Dendritic cell treated with granulocyte-macrophage colony-stimulating factor and Interleukin-4, amounts not matched to agents 40 ng/mL and 50 ng/mL, for 4 days (primary cell): Measurements from ENCODE around the gene PDIA5.

Experiments used
- H3K27ac Mint-ChIP-seq: one replicate; pipeline ENCODE4 v1.8.0; 2022; ENCODE audit warnings: mild to moderate bottlenecking, mixed read lengths
- H3K27me3 Mint-ChIP-seq: one replicate; pipeline ENCODE4 v1.8.0; 2022; ENCODE audit warnings: mild to moderate bottlenecking, mixed read lengths
- H3K36me3 Mint-ChIP-seq: one replicate; pipeline ENCODE4 v1.8.0; 2022; ENCODE audit warnings: low read depth, mixed read lengths
- H3K4me1 Mint-ChIP-seq: one replicate; pipeline ENCODE4 v1.8.0; 2022; ENCODE audit warnings: low read depth, mixed read lengths
- H3K4me3 Mint-ChIP-seq: one replicate; pipeline ENCODE4 v1.8.0; 2022; ENCODE audit warnings: mild to moderate bottlenecking, moderate library complexity, mixed read lengths
- H3K9me3 Mint-ChIP-seq: one replicate; pipeline ENCODE4 v1.8.0; 2022; ENCODE audit warnings: mixed read lengths
- intact Hi-C: fragments of 100-400 bp; cut with micrococcal nuclease; formaldehyde crosslinking; loops from one replicate; pipeline ENCODE4 v1.15.0; 2022

PDIA5 gene

GRCh38 chr3:123119388-123119787 is 52.6 kb downstream of the PDIA5 start:
- Mint-ChIP-seq H3K27ac (no peak overlapping the region), H3K36me3 (peaks cover 77% of the 10 kb centered on the region), H3K4me3 (no peak overlapping the region), H3K27me3 (no peaks in the 10 kb centered on the region), H3K9me3 (no peaks in the 10 kb centered on the region), H3K4me1 (peaks cover 5% of the 10 kb centered on the region)
- intact Hi-C loops = no loop called here

DNA sequence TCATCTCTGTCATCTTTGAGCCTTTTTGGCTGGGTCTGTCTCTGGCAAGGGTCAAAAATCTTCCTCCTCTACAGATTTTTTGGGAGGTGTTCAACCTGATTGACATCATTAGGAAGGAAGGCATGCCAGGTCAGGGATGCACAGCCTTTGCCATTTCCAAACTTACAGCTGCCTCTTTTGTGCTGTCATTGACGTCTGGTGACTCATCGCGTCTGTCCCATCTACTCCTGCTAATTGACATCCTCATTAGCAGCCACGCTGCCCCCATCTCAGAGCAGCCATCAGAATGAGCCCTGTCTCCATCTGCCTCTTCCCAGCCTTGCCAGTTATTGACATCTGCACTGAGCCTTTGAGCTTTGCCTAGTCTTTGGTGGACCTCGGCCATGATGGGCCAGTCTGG is 53.0 kb downstream of the PDIA5 start:
- intact Hi-C loops = no loop called here
- H3K4me3 Mint-ChIP-seq = no peak overlapping the region
- H3K27me3 Mint-ChIP-seq = no peaks in the 10 kb centered on the region
- H3K4me1 Mint-ChIP-seq = peaks cover 5% of the 10 kb centered on the region
- no peak overlapping the region for H3K27ac Mint-ChIP-seq
- H3K36me3 Mint-ChIP-seq = peaks cover 77% of the 10 kb centered on the region
- H3K9me3 Mint-ChIP-seq = no peaks in the 10 kb centered on the region

DNA sequence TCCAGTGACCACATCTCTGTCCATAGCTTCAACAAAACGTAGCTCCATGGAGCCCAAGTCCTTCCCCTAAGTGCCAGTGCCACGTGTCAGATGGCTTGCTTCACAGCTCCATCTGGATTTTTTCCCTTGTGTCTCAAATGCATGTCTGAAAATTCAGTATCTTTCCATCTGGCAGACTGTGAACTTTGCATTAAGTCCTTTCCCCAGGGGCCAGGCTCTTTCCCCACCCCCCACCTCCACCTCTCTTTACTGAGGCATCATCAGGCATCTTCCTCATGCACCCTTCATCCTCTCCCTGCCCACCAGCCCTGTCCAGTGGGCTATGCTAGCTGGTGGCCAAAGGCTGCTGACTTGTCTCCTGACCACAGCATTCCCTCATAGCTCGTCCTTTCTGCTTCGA is 53.7 kb downstream of the PDIA5 start:
- Mint-ChIP-seq H3K36me3 (peaks cover 77% of the 10 kb centered on the region), H3K27ac (no peak overlapping the region), H3K9me3 (no peaks in the 10 kb centered on the region), H3K27me3 (no peaks in the 10 kb centered on the region), H3K4me1 (peaks cover 5% of the 10 kb centered on the region), H3K4me3 (no peak overlapping the region)
- intact Hi-C loops = no loop called here

- H3K36me3 Mint-ChIP-seq = peaks cover 63% of the 10 kb centered on the region
- no peak overlapping the region for H3K27ac Mint-ChIP-seq
- intact Hi-C loops = no loop called here
- H3K4me1 Mint-ChIP-seq = peaks cover 5% of the 10 kb centered on the region
- H3K9me3 Mint-ChIP-seq = no peaks in the 10 kb centered on the region
- H3K27me3 Mint-ChIP-seq = no peaks in the 10 kb centered on the region
- H3K4me3 Mint-ChIP-seq = no peak overlapping the region
Observed at GRCh38 chr3:123122057-123122456, 55.2 kb downstream of the PDIA5 start.

GRCh38 chr3:123122525-123123315 is 55.9 kb downstream of the PDIA5 start:
- no peaks in the 10 kb centered on the region for H3K9me3 Mint-ChIP-seq
- peaks cover 5% of the 10 kb centered on the region for H3K4me1 Mint-ChIP-seq
- peaks cover 58% of the 10 kb centered on the region for H3K36me3 Mint-ChIP-seq
- no peak overlapping the region for H3K4me3 Mint-ChIP-seq
- intact Hi-C loops = no loop called here
- H3K27me3 Mint-ChIP-seq = no peaks in the 10 kb centered on the region
- H3K27ac Mint-ChIP-seq = no peak overlapping the region

GRCh38 chr3:123123716-123124616 is 57.1 kb downstream of the PDIA5 start:
- Mint-ChIP-seq H3K36me3 (peaks cover 59% of the 10 kb centered on the region), H3K27me3 (no peaks in the 10 kb centered on the region), H3K4me1 (peaks cover 5% of the 10 kb centered on the region), H3K27ac (no peak overlapping the region), H3K9me3 (no peaks in the 10 kb centered on the region), H3K4me3 (no peak overlapping the region)
- intact Hi-C loops = no loop called here

DNA sequence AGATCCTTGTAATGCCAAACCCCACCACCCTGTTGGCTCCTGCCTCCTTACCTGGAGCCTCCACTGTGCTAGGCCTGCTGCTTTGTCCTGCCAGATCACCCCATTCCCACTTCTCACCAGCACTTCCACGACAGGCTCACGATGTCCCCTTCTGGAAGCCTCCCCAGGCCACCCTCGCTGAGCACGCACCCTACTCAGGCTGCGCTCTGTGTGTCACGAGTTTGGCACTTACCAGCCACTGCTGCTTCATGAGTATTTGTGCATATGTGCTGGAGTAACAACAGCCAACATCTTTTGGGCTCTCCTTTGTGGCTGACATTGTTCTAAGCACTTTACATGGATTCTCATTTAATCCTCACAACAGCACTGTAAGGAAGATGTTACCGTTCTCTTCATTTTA is 58.1 kb downstream of the PDIA5 start:
- H3K4me3 Mint-ChIP-seq = no peak overlapping the region
- H3K27me3 Mint-ChIP-seq = no peaks in the 10 kb centered on the region
- peaks cover 5% of the 10 kb centered on the region for H3K4me1 Mint-ChIP-seq
- peaks cover 57% of the 10 kb centered on the region for H3K36me3 Mint-ChIP-seq
- intact Hi-C loops = no loop called here
- H3K9me3 Mint-ChIP-seq = no peaks in the 10 kb centered on the region
- no peak overlapping the region for H3K27ac Mint-ChIP-seq

GRCh38 chr3:123126031-123126430 is 59.2 kb downstream of the PDIA5 start:
- H3K27me3 Mint-ChIP-seq = no peaks in the 10 kb centered on the region
- no peak overlapping the region for H3K4me3 Mint-ChIP-seq

GRCh38 chr3:123126653-123127052 is 59.8 kb downstream of the PDIA5 start:
- Mint-ChIP-seq H3K4me3 (no peak overlapping the region), H3K27me3 (no peaks in the 10 kb centered on the region), H3K36me3 (peaks cover 44% of the 10 kb centered on the region), H3K27ac (no peak overlapping the region), H3K9me3 (no peaks in the 10 kb centered on the region), H3K4me1 (peaks cover 5% of the 10 kb centered on the region)
- intact Hi-C loops = no loop called here

More at GRCh38 chr3:123126031-123126430, 59.2 kb downstream of the PDIA5 start:
- intact Hi-C loops = no loop called here
- Mint-ChIP-seq H3K27ac (no peak overlapping the region), H3K4me1 (peaks cover 5% of the 10 kb centered on the region), H3K36me3 (peaks cover 46% of the 10 kb centered on the region), H3K9me3 (no peaks in the 10 kb centered on the region)

- Mint-ChIP-seq H3K4me3 (no peak overlapping the region), H3K27ac (no peak overlapping the region), H3K27me3 (no peaks in the 10 kb centered on the region), H3K9me3 (no peaks in the 10 kb centered on the region), H3K36me3 (peaks cover 33% of the 10 kb centered on the region), H3K4me1 (peaks cover 3% of the 10 kb centered on the region)
- intact Hi-C loops = no loop called here
Observed at GRCh38 chr3:123129092-123129491, 62.3 kb downstream of the PDIA5 start.

GRCh38 chr3:123129532-123129931 is 62.7 kb downstream of the PDIA5 start:
- Mint-ChIP-seq H3K9me3 (no peaks in the 10 kb centered on the region), H3K27me3 (no peaks in the 10 kb centered on the region), H3K4me3 (no peak overlapping the region), H3K27ac (no peak overlapping the region), H3K36me3 (peaks cover 33% of the 10 kb centered on the region), H3K4me1 (no peaks in the 10 kb centered on the region)
- intact Hi-C loops = no loop called here

DNA sequence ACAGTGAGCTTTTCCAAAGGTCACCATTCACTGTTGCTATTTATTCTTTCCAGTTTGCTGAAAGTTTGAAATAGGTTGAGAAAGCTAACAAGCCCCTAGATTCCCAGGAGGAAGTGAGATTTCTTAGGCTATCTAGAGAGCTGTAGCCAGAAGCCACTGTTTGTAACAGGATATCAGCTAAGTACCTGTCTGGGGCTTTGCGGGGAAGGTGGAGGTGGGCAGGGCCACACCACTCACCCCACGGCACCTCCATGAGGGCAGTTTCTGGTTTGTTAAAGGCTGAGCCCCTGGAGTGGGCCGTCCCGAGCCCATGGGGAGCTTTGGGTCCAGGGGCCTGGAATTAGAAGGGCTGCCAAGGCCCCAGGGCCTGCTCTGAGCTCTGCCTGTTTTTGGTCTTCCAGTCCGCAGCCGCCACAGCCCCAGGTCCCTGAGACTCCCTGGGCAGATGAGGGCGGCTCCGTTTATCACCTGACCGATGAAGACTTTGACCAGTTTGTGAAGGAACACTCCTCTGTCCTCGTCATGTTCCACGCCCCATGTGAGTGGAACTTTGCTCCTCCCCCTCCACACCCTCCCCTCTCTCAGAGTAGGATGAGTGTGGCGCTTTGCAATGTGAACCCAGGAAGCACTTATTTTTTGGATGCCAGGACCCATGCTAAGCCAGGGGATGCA is 63.4 kb downstream of the PDIA5 start:
- no peaks in the 10 kb centered on the region for H3K27me3 Mint-ChIP-seq
- no peaks in the 10 kb centered on the region for H3K4me1 Mint-ChIP-seq
- H3K9me3 Mint-ChIP-seq = no peaks in the 10 kb centered on the region
- no peak overlapping the region for H3K4me3 Mint-ChIP-seq
- intact Hi-C loops = no loop called here
- H3K27ac Mint-ChIP-seq = no peak overlapping the region
- H3K36me3 Mint-ChIP-seq = peaks cover 33% of the 10 kb centered on the region

DNA sequence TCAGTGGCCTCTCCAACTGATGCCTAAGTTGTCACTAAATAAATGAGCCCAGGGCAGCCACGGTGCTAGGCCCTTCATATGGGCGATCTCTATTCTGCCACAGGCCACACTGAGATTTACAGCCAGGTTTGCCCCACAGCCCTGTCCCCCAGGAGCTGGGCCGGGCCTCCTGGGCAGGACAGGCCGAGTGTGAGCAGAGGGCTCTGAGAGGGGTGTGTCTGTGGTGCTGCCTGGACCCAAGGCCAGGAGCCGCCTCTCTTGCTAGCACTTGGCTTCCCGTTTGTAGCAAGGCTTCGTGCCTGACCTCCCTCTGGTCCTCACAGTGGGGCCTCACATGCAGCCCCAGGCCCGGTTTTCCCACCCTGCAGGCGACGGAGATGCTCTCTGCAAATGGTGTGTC is 67.8 kb downstream of the PDIA5 start:
- H3K36me3 Mint-ChIP-seq = peaks cover 29% of the 10 kb centered on the region
- H3K27me3 Mint-ChIP-seq = no peaks in the 10 kb centered on the region
- H3K4me1 Mint-ChIP-seq = no peaks in the 10 kb centered on the region
- intact Hi-C loops = no loop called here
- no peak overlapping the region for H3K27ac Mint-ChIP-seq
- no peaks in the 10 kb centered on the region for H3K9me3 Mint-ChIP-seq
- H3K4me3 Mint-ChIP-seq = no peak overlapping the region

GRCh38 chr3:123137001-123137400 is 70.2 kb downstream of the PDIA5 start:
- Mint-ChIP-seq H3K27ac (no peak overlapping the region), H3K36me3 (peaks cover 38% of the 10 kb centered on the region), H3K9me3 (no peaks in the 10 kb centered on the region)

More at GRCh38 chr3:123137001-123137400, 70.2 kb downstream of the PDIA5 start:
- intact Hi-C loops = no loop called here
- Mint-ChIP-seq H3K4me3 (no peak overlapping the region), H3K27me3 (no peaks in the 10 kb centered on the region), H3K4me1 (no peaks in the 10 kb centered on the region)
